Stimulated activated CD8-positive, alpha-beta memory T cell treated with anti-CD3 and anti-CD28 coated beads, Interleukin-7, amount 100 ng/mL, for 24 hours (primary cell): ENCODE measurements around the gene RBMS3.
"Not testable (repeated sequence)": the region's sequence is repeated elsewhere in the genome, so short reads cannot be mapped to it uniquely, and the experiment has no call there.

Source experiments
- DNase-seq: peaks from one replicate; pipeline ENCODE4 v3.0.0-alpha.2; 2020; ENCODE audit warnings: low read depth

The RBMS3 gene

DNA sequence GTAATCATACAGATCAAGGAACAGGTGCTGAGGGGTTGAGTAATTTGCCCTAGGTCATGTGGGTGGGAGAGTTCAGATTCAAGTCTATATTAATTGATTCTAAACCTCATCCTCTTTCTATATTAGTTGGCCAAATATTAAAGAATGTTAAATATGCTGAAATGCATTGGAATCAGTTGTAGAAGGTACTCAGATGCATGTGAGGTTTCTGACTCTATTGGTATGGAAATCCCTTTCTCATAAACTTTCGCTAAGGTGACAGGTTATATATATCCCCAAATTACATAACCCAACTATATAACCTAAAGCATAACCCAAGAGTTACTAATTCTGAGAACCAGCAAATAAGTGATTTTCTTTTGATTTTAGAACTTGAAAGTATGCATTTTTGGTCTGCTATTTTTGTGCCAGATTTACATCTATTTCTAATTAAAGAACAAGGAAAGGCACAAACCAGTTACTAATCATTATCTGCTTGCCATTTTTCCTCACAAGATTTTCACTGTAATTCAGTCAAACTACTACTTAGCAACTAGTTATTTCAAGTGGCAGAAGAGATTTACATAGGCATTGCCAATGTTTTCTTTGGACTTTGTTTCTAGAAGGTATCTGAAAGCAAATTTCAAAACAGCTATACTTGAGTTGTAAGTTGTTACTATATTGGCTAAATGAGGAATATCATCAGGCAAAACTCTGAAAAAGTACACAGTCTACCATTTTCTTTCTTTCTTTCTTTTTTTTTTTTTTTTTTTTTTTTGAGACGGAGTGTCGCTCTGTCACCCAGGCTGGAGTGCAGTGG is 201.3 kb downstream of the RBMS3 start:
- no peak for DNase-seq

DNA sequence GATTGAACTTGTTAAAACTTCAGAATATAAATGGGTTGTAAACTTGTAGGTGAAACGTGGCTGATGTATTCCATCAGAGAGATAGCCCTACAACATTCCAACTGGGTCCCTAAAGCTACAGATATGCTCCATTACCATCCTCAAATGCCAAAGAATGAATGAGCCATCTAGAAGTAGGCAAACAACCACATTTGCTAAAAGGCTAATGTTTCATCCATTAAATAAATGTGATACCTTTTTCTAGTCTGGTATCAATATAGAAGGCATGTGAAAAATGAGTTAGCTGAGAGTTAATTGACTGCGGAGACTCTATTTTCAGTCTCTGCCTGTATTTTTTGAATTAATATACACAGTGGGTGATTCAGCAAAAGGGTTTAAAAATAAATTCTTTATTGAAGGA is 203.8 kb downstream of the RBMS3 start:
- DNase-seq: no peak

GRCh38 chr3:29486096-29486495 is 205.2 kb downstream of the RBMS3 start:
- no peak for DNase-seq

DNA sequence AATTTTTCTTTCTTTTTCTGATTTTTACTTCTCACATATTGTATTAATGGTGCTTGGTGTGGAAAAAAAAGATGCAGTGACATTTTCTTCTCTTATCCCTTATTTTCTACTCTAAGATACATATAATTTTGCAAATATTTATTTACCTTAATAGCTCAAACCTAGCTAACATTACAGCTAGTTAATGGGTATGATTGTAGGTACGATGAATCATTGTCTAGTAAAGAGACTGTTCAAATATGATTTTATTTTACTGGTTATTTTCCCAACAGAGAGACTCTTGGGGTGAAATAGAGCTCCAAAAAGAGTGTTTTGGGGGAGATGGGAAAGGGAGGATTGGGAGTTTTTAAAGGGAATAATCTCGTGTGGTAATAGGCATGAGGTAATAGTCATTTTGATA is 206.0 kb downstream of the RBMS3 start:
- DNase-seq: no peak

- DNase-seq: no peak
Observed at GRCh38 chr3:29488922-29489321, 208.1 kb downstream of the RBMS3 start.

- no peak for DNase-seq
Observed at GRCh38 chr3:29493109-29493508, 212.2 kb downstream of the RBMS3 start.

DNA sequence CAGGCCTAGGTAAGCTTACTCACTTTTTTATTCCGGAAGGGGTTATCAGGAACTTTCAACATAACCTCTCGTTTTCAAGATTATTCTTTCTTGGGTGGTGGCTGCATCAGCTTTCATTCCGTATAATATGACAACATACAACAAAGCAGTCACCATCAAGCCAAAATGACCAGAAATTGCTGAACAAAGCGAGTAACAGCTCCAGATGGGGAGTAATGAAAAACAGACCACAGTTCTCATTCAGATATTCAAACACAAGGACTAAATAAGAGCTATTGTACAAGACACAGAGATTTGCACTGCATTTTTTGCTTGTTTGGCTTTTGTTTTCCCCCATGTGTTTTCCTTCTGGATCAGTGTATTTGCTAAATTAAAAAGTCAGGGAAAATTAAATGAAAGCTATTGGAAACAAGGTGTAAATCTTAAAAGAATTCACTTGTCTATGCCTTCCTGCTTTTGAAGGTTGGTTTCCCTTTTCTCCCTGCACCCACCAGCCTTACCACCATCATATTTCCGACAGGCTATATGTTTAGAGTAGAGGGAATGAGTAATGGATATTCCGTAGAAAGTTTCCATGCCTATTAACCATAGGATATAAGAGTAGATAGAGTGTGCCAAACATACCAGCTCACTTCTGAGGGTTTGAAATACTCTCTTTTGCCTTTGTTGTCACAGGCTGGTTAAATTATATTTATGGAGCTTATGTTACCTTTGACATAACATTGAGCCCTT is 213.6 kb downstream of the RBMS3 start:
- DNase-seq: no peak

GRCh38 chr3:29497282-29497681 is 216.4 kb downstream of the RBMS3 start:
- DNase-seq: no peak

GRCh38 chr3:29502771-29503170 is 221.9 kb downstream of the RBMS3 start:
- DNase-seq: no peak

DNA sequence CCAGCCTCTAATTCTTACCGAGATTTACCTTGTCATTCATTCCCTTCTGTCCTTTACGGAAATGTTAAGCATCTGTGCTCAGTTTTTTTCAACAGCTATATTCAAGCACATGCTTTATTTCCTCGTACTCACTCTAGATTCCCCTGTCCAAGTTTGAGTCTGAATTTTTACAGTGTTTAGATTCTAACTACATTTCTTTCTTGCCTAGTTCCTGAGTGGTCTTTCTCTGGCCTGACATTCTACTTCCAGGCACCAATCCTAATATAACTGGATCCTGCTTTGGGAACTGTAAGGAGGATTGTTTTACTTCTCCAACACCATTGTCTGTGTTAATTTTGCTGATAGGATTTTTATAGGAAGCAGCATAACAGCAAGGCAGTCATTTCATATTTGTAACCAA is 222.4 kb downstream of the RBMS3 start:
- no peak for DNase-seq

- no peak for DNase-seq
Observed at GRCh38 chr3:29503958-29504357, 223.1 kb downstream of the RBMS3 start.

DNA sequence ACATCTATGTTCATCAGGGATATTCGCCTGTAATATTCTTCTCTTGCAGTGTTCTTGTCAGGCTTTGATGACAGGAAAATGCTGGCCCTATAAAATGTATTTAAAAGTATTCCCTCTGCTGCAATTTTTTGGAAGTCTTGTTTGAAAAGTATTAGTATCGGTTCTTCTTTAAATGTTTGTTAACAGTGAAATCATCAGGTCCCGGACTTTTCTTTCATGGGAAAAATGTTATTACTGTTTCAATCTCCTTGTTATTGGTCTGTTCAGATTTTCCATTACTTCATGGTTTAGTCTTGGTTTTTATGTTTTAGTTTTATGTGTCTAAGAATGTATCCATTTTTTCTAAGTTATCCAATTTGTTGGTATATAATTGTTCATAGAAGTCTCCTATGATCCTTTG is 225.6 kb downstream of the RBMS3 start:
- DNase-seq: no peak

DNA sequence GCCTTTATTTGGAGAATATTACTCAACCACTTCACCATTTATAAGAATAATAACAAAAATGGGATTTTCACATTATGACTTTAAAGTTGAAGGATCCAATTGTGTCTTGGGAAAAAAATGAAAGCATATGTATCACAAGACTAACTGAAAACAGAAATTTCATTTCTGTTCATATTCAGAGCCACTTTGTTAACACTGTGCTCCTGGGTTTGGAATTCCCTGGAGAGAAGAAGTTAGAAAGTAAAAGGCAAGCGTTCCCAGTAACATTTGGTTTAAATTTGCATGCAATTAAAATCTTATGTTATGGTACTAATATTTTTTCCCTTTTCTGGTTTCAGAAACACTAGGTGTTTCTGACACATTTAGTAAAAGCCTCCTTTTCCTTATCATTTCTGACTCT is 230.8 kb downstream of the RBMS3 start:
- no peak for DNase-seq

DNA sequence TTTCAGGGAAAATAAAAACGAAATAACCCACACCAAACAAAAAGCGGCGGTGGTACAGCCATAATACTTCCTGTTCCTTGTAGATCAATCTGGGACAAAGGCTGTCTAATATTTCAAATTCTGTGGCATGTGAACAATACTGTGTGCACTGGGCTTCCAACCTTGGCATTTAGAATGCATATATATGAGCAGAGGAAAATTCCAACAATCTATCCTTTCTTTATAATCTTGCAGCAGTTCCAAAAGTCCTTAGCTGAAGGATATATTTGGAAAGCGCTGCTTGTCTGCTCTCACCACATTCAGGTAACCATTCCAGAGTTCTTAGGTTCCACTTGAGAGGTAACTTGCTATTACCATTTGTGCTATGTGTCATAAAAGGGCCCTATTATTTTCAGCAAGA is 231.8 kb downstream of the RBMS3 start:
- DNase-seq: no peak

DNA sequence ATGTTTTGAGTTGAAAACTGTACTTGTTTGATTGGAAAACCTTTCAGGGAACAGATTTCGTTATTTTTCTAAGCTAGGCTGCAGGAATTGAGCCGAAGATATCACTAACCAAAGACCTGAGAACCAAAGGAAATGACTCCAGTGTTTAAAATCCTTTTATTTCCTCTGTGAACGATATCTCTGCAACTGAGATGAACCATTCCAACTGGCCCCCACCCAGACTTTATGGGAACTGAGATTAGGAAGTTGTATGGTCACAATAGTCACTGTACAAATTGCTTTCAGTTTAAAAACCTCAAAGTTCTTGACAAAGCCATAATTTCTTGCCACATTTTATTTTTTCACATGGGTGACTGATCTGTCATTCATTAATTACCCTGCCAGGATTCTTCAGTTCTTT is 232.4 kb downstream of the RBMS3 start:
- DNase-seq: no peak

GRCh38 chr3:29514170-29514569 is 233.3 kb downstream of the RBMS3 start:
- no peak for DNase-seq

- DNase-seq: no peak
Observed at GRCh38 chr3:29514912-29515311, 234.0 kb downstream of the RBMS3 start.

DNA sequence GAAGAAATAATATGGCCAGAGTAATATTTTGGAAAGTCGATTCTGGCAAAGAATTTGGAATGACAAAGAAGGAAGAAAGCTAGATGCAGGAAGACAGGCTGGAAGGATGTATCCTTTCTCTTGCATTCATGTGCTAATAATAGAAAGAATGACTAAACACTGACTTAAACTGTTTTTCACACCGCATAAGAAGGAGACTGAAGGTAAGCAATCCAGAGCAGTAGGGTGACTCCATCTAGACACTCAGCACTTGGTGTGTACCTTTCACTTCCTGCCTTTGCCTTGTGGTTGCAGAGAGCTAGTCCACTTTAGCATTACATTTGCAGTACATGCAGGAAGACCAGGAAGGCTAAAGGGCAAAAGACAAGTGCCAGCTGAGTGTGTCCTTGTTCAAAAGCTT is 234.6 kb downstream of the RBMS3 start:
- DNase-seq: no peak

GRCh38 chr3:29516164-29516563 is 235.3 kb downstream of the RBMS3 start:
- no peak for DNase-seq

GRCh38 chr3:29520764-29521163 is 239.9 kb downstream of the RBMS3 start:
- DNase-seq: no peak

DNA sequence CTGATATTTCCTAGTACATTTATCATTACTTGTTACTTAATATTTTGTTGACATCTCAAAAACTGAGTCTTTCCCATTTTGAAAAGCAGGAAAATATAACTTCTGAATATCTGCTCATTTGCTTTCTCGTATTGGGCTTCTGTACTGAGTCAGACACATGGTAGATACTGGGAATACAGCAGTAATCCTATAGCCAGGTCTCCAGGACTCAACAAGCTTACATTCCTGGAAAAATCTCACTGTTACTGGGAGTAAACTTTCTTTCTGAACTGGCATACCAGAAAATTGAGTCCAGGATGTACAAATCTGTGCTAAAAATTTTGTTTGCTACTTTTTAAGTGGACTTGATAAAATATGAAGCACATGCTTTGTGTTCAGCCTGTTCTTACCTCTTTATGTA is 240.4 kb downstream of the RBMS3 start:
- DNase-seq: no peak

GRCh38 chr3:29521751-29522150 is 240.9 kb downstream of the RBMS3 start:
- no peak for DNase-seq

GRCh38 chr3:29524433-29524832 is 243.6 kb downstream of the RBMS3 start:
- not testable (repeated sequence) for DNase-seq
